Testis (tissue), 2 donors: Measurements from ENCODE around the gene TBC1D22A.

ENCODE experiments used
- CTCF ChIP-seq, 3 experiments: fragments of 450-650 bp in 2 of 3; fragments of 200-600 bp in 1 of 3; sonication (generic) in 1 of 3; IDR thresholded peaks; one replicate each; pipeline ENCODE4 v1.5.1; 2016 to 2019; ENCODE audit warnings: antibody characterized with exemption in 3 of 3, mild to moderate bottlenecking in 2 of 3, moderate library complexity in 1 of 3
- POLR2A ChIP-seq: fragments of 450-650 bp; IDR thresholded peaks from one replicate; pipeline ENCODE4 v1.6.1; 2017; ENCODE audit warnings: antibody characterized with exemption, mild to moderate bottlenecking, moderate library complexity

- no peak for TF ChIP-seq CTCF (IDR thresholded peaks at IDR 0.05)
- TF ChIP-seq POLR2A = no peak
Observed at GRCh38 chr22:46869831-46870441, 107.5 kb downstream of the TBC1D22A start.
